Heart left ventricle (tissue), 13 donors: ENCODE results near the gene LPP.

ENCODE experiments used
- CTCF ChIP-seq, 12 donors: fragments of 200-600 bp; sonication (generic) in 4 of 12; IDR thresholded peaks; one replicate each; pipeline versions ENCODE4 v1.5.0 to v1.8.0; 2018 to 2022; ENCODE audit warnings: antibody characterized with exemption in 12 of 12, mild to moderate bottlenecking in 5 of 12
- POLR2A ChIP-seq, 2 donors: fragments of 450-650 bp; IDR thresholded peaks; one replicate each; pipeline ENCODE4 v1.6.1; 2017; ENCODE audit warnings: antibody characterized with exemption in 2 of 2, mild to moderate bottlenecking in 2 of 2, moderate library complexity in 2 of 2
- donor health status: ischemic (EF 13 %, LVEDD 7.1; RV severe dilation, severe dysfunction).
- donor health status: DM: no; HTN: yes; CAD: no.
- donor health status: DM: no; HTN: no; CAD: no.
- donor health status: ischemic (EF 25% LVEDD 6.9; RV normal size, moderate dysfunction).
- donor health status: ischemic (EF 25% LVEDD 5.7; RV mildly dilated, moderate dysfunction).
- donor health status: ischemic (EF 35%, LVEDD 5.7; RV mildly dilated, moderate dysfunction).
- donor health status: nonischemic (EF 11% LVEDD 7.7; RV severe dilation, severe dysfunction).
- donor health status: DM: yes; HTN: yes; CAD: no.
- donor health status: PGD.
- donor health status: ischemic (EF 29% LVEDD 5.4; RV normal size, mild dysfunction).
- donor health status: nonischemic (EF 23%, LVEDD 6.1; RV moderate dilation, normal function).

GRCh38 chr3:188739511-188739910, 585.6 kb downstream of the LPP start:
- TF ChIP-seq CTCF (IDR thresholded peaks at IDR 0.05) (no peak), POLR2A (IDR thresholded peaks at IDR 0.05) (no peak)
